ENCODE measurements around the gene ESPN.
"Not testable (repeated sequence)": the region's sequence is repeated elsewhere in the genome, so short reads cannot be mapped to it uniquely, and the experiment has no call there.

Gene ESPN

GRCh38 chr1:6448749-6449631 is 24.4 kb downstream of the ESPN start:
- DNase-seq: peak; percentile 15

GRCh38 chr1:6450005-6450450 is 25.5 kb downstream of the ESPN start:
- no peak for DNase-seq

GRCh38 chr1:6450486-6450885 is 25.9 kb downstream of the ESPN start:
- DNase-seq: not testable (repeated sequence)

GRCh38 chr1:6450943-6451373 is 26.4 kb downstream of the ESPN start:
- DNase-seq: no peak

- DNase-seq: not testable (repeated sequence)
These were observed 29.6 kb downstream of the ESPN start for GRCh38 chr1:6453895-6454855.

- no peak for DNase-seq
These were observed 30.5 kb downstream of the ESPN start for GRCh38 chr1:6454856-6455751.

- not testable (repeated sequence) for DNase-seq
These were observed 31.4 kb downstream of the ESPN start for GRCh38 chr1:6455752-6456520.

- DNase-seq: no peak
These were observed 32.4 kb downstream of the ESPN start for GRCh38 chr1:6456800-6457466.

- DNase-seq: no peak
These were observed 35.3 kb downstream of the ESPN start for GRCh38 chr1:6459850-6460265.

GRCh38 chr1:6460301-6461050 is 35.9 kb downstream of the ESPN start:
- DNase-seq: no peak

GRCh38 chr1:6461051-6461530 is 36.5 kb downstream of the ESPN start:
- no peak for DNase-seq

GRCh38 chr1:6461538-6462411 is 37.2 kb downstream of the ESPN start:
- DNase-seq: no peak

GRCh38 chr1:6462412-6463119 is 38.0 kb downstream of the ESPN start:
- DNase-seq: no peak

- DNase-seq: no peak
These were observed 38.5 kb downstream of the ESPN start for GRCh38 chr1:6463120-6463412.

GRCh38 chr1:6464514-6464836 is 39.9 kb downstream of the ESPN start:
- DNase-seq: no peak

- DNase-seq: no peak
These were observed 40.3 kb downstream of the ESPN start for GRCh38 chr1:6464915-6465314.

- no peak for DNase-seq
These were observed 41.0 kb downstream of the ESPN start for GRCh38 chr1:6465461-6466005.

GRCh38 chr1:6466023-6466422 is 41.4 kb downstream of the ESPN start, which contains the start of gene TNFRSF25:
TNFRSF25 (minus strand) TSS chr1:6466173; CDS start chr1:6466107, 66 bp downstream.
- DNase-seq: no peak
